Measurements from ENCODE around the gene RELN. TPM values are rescaled to one million over a fixed set of nuclear protein-coding genes. Genes with fewer than 3 reads are reported as not detected.

Gene RELN
- total and polyA plus RNA-seq, 9 of the 15 experiments (the other 6 are each of a cell fraction or from before 2014, with no cell fraction given): 12.9 to 43.2 (median 18.1) TPM

GRCh38 chr7:103984050-103984449, 5.4 kb downstream of the RELN start:
- DNase-seq (ENCODE audit: extremely low read depth in 1 of 4, low spot score in 3 of 4): no peak
- H2AFZ ChIP-seq (ENCODE audit: low read depth, low read length): no peak overlapping the region
- POLR2A ChIA-PET: no interaction called here
- peaks cover 56% of the 10 kb centered on the region for H3K79me2 ChIP-seq (ENCODE audit: control insufficient read depth, insufficient read depth, low read length)
- in situ Hi-C loops (cut with MboI): no loop called here
- H3K4me1 ChIP-seq (replicated peaks in 1 of 2; ENCODE audit: control insufficient read depth in 2 of 2, insufficient read depth in 2 of 2, low read length in 2 of 2): peaks cover 15 to 22% of the 10 kb centered on the region in 2 experiments; a peak in 4 of 5 replicates
- BruUV-seq (replicated peaks): no TSS peak
- intact Hi-C loops (cut with micrococcal nuclease): loop anchor here (10.0 kb wide), 1 partner anchor 409 kb away; no protein-coding TSS in a partner anchor
- H3K4me3 ChIP-seq: no peak overlapping the region
- H3K9me3 ChIP-seq (replicated peaks; ENCODE audit: control insufficient read depth, insufficient read depth, low read depth, low read length): no peaks in the 10 kb centered on the region
- no peaks in the 10 kb centered on the region for H3K27me3 ChIP-seq (ENCODE audit: control insufficient read depth in 2 of 2, insufficient read depth in 2 of 2, low read length in 2 of 2)
- 64% methylated on average over 1 of the region's 1 CpG for WGBS (ENCODE audit: insufficient coverage, low coverage, missing lambda C conversion rate)
- H3K9ac ChIP-seq (ENCODE audit: insufficient read depth in 1 of 2, low read depth in 2 of 2, low read length in 2 of 2): no peak overlapping the region
- TF ChIP-seq ZNF316 (IDR thresholded peaks at IDR 0.05) (peak; percentile 82), YBX1 (IDR thresholded peaks at IDR 0.05) (no peak), C11orf30 (IDR thresholded peaks at IDR 0.05; ENCODE audit: low read depth) (peak; percentile 53; the same call in 1 of the 2 replicates), U2AF2 (optimal IDR thresholded peaks at IDR 0.05; ENCODE audit: low read depth, low read length) (no peak)
- no peak overlapping the region for H3K4me2 ChIP-seq (ENCODE audit: insufficient read depth, low read length)
- no peaks in the 10 kb centered on the region for H4K20me1 ChIP-seq (replicated peaks; ENCODE audit: control insufficient read depth, insufficient read depth, low read length)
- FAIRE-seq: no peak
- no peaks in the 10 kb centered on the region; the same call in 2 of the 3 replicates for H3K36me3 ChIP-seq (ENCODE audit: control insufficient read depth, insufficient read depth, low read length)
- no peak for ATAC-seq
- CTCF ChIA-PET (ENCODE audit: low intra/inter-chr PET ratio): no interaction called here
- no peak overlapping the region for H3K27ac ChIP-seq (ENCODE audit: extremely low read depth, low read depth, low read length)
- no peaks in the 10 kb centered on the region for H3K9me1 ChIP-seq (ENCODE audit: control insufficient read depth, insufficient read depth, low read length)

- ATAC-seq: 0 out of 3 replicates have a peak, but pooled peaks have one; percentile 11
- ChIA-PET POLR2A (interaction anchor here (0.9 kb wide), 1 partner anchor 11 kb away, joined by 3 read pairs; no protein-coding TSS in a partner anchor), CTCF (ENCODE audit: low intra/inter-chr PET ratio) (no interaction called here)
- no peak overlapping the region for H3K4me3 ChIP-seq
- H3K27ac ChIP-seq (ENCODE audit: extremely low read depth, low read depth, low read length): no peak overlapping the region
- no peak overlapping the region; the same call in 1 of the 2 replicates for H2AFZ ChIP-seq (ENCODE audit: low read depth, low read length)
- in situ Hi-C loops (cut with MboI) (no loop called here), intact Hi-C loops (cut with micrococcal nuclease) (loop anchor here (10.0 kb wide), 1 partner anchor 409 kb away; no protein-coding TSS in a partner anchor)
- H4K20me1 ChIP-seq (replicated peaks; ENCODE audit: control insufficient read depth, insufficient read depth, low read length): no peaks in the 10 kb centered on the region
- H3K9me1 ChIP-seq (ENCODE audit: control insufficient read depth, insufficient read depth, low read length): no peaks in the 10 kb centered on the region
- no peaks in the 10 kb centered on the region for H3K9me3 ChIP-seq (replicated peaks; ENCODE audit: control insufficient read depth, insufficient read depth, low read depth, low read length)
- no peaks in the 10 kb centered on the region for H3K27me3 ChIP-seq (ENCODE audit: control insufficient read depth in 2 of 2, insufficient read depth in 2 of 2, low read length in 2 of 2)
- H3K4me2 ChIP-seq (ENCODE audit: insufficient read depth, low read length): no peak overlapping the region
- DNase-seq (ENCODE audit: extremely low read depth in 1 of 4, low spot score in 3 of 4): no peak
- 70% methylated on average over 6 of the region's 6 CpGs for WGBS (ENCODE audit: insufficient coverage, low coverage, missing lambda C conversion rate)
- peak; percentile 26 for FAIRE-seq
- peaks cover 50% of the 10 kb centered on the region for H3K79me2 ChIP-seq (ENCODE audit: control insufficient read depth, insufficient read depth, low read length)
- peaks cover 9 to 22% of the 10 kb centered on the region in 2 experiments; a peak in 4 of 5 replicates for H3K4me1 ChIP-seq (replicated peaks in 1 of 2; ENCODE audit: control insufficient read depth in 2 of 2, insufficient read depth in 2 of 2, low read length in 2 of 2)
- no TSS peak for BruUV-seq (replicated peaks)
- no peaks in the 10 kb centered on the region; the same call in 2 of the 3 replicates for H3K36me3 ChIP-seq (ENCODE audit: control insufficient read depth, insufficient read depth, low read length)
- H3K9ac ChIP-seq (ENCODE audit: insufficient read depth in 1 of 2, low read depth in 2 of 2, low read length in 2 of 2): no peak overlapping the region
- TF ChIP-seq FOXA3 (CRISPR knock-in tag; conservative IDR thresholded peaks at IDR 0.05 in 1 of 2, IDR thresholded peaks at IDR 0.05 in 1 of 2) (no peak), GTF3C2 (IDR thresholded peaks at IDR 0.05; ENCODE audit: borderline replicate concordance, extremely low read depth, insufficient read length) (no peak), SAFB2 (IDR thresholded peaks at IDR 0.05; ENCODE audit: borderline replicate concordance, low read depth, low read length, severe bottlenecking) (no peak), TBP (optimal IDR thresholded peaks at IDR 0.05; ENCODE audit: low read depth, low read length) (no peak), MAFK (IDR thresholded peaks at IDR 0.05; ENCODE audit: low read length) (no peak)
Observed at GRCh38 chr7:103983201-103983977, 6.1 kb downstream of the RELN start.
